HG02943 (cell line): ENCODE results near the gene FMO4.
"Not testable (repeated sequence)": the region's sequence is repeated elsewhere in the genome, so short reads cannot be mapped to it uniquely, and the experiment has no call there.

Source experiments
- ATAC-seq: cut with Tn5 transposase; IDR thresholded peaks from one replicate; pipeline ENCODE4 v1.9.1; 2021; ENCODE audit warnings: mild to moderate bottlenecking, low read depth, moderate library complexity; ENCODE audit not compliant: unreplicated experiment

Gene FMO4

GRCh38 chr1:171381866-171382210 lies 67.9 kb downstream of the FMO4 start:
- no peak for ATAC-seq

GRCh38 chr1:171384496-171384895 lies 70.5 kb downstream of the FMO4 start:
- no peak for ATAC-seq

- ATAC-seq, result no peak
These were observed 75.2 kb downstream of the FMO4 start for GRCh38 chr1:171389171-171389570.

- not testable (repeated sequence) for ATAC-seq
These were observed 76.8 kb downstream of the FMO4 start for GRCh38 chr1:171390740-171391139.
